ENCODE measurements around the gene ANAPC2.

Gene ANAPC2

GRCh38 chr9:137213160-137214060 is 25.1 kb upstream of the ANAPC2 start:
- H3K27me3 ChIP-seq (ENCODE audit: control insufficient read depth in 2 of 2, insufficient read depth in 2 of 2, low read length in 2 of 2) = no peaks in the 10 kb centered on the region
- peaks cover 10 to 16% of the 10 kb centered on the region in 2 donors for H3K4me1 ChIP-seq (ENCODE audit: control insufficient read depth in 2 of 2, insufficient read depth in 2 of 2, low read length in 2 of 2)
- no peak overlapping the region for H3K9ac ChIP-seq (ENCODE audit: low read depth in 1 of 2, low read length in 2 of 2)
- H3K27ac ChIP-seq (ENCODE audit: low read depth in 2 of 2, low read length in 2 of 2) = no peak overlapping the region
- H3K9me3 ChIP-seq (ENCODE audit: control insufficient read depth in 2 of 2, low read length in 2 of 2) = no peaks in the 10 kb centered on the region
- H3K4me3 ChIP-seq (ENCODE audit: low read length in 2 of 2) = no peak overlapping the region
- H3K36me3 ChIP-seq (ENCODE audit: control insufficient read depth in 2 of 2, insufficient read depth in 2 of 2, low read length in 2 of 2) = no peaks in the 10 kb centered on the region

- no peak overlapping the region for H3K9ac ChIP-seq (ENCODE audit: low read depth in 1 of 2, low read length in 2 of 2)
- H3K36me3 ChIP-seq (ENCODE audit: control insufficient read depth in 2 of 2, insufficient read depth in 2 of 2, low read length in 2 of 2) = no peaks in the 10 kb centered on the region
Measured at GRCh38 chr9:137212520-137212919, 24.2 kb upstream of the ANAPC2 start.

GRCh38 chr9:137211532-137211931 is 23.2 kb upstream of the ANAPC2 start:
- Histone ChIP-seq H3K4me1 (ENCODE audit: control insufficient read depth in 2 of 2, insufficient read depth in 2 of 2, low read length in 2 of 2) (peaks cover 3 to 6% of the 10 kb centered on the region in 2 donors), H3K4me3 (ENCODE audit: low read length in 2 of 2) (no peak overlapping the region), H3K36me3 (ENCODE audit: control insufficient read depth in 2 of 2, insufficient read depth in 2 of 2, low read length in 2 of 2) (no peaks in the 10 kb centered on the region), H3K9ac (ENCODE audit: low read depth in 1 of 2, low read length in 2 of 2) (no peak overlapping the region), H3K9me3 (ENCODE audit: control insufficient read depth in 2 of 2, low read length in 2 of 2) (no peaks in the 10 kb centered on the region), H3K27me3 (ENCODE audit: control insufficient read depth in 2 of 2, insufficient read depth in 2 of 2, low read length in 2 of 2) (no peaks in the 10 kb centered on the region), H3K27ac (ENCODE audit: low read depth in 2 of 2, low read length in 2 of 2) (no peak overlapping the region)

More at GRCh38 chr9:137212520-137212919, 24.2 kb upstream of the ANAPC2 start:
- no peak overlapping the region for H3K4me3 ChIP-seq (ENCODE audit: low read length in 2 of 2)
- H3K9me3 ChIP-seq (ENCODE audit: control insufficient read depth in 2 of 2, low read length in 2 of 2) = no peaks in the 10 kb centered on the region
- no peaks in the 10 kb centered on the region for H3K27me3 ChIP-seq (ENCODE audit: control insufficient read depth in 2 of 2, insufficient read depth in 2 of 2, low read length in 2 of 2)
- H3K27ac ChIP-seq (ENCODE audit: low read depth in 2 of 2, low read length in 2 of 2) = no peak overlapping the region
- H3K4me1 ChIP-seq (ENCODE audit: control insufficient read depth in 2 of 2, insufficient read depth in 2 of 2, low read length in 2 of 2) = peaks cover 3 to 7% of the 10 kb centered on the region in 2 donors

- peak overlapping the region in 1 of 2 donors; percentile 93 for H3K9ac ChIP-seq (ENCODE audit: low read depth in 1 of 2, low read length in 2 of 2)
- no peaks in the 10 kb centered on the region for H3K36me3 ChIP-seq (ENCODE audit: control insufficient read depth in 2 of 2, insufficient read depth in 2 of 2, low read length in 2 of 2)
- H3K27ac ChIP-seq (ENCODE audit: low read depth in 2 of 2, low read length in 2 of 2) = no peak overlapping the region
- no peaks in the 10 kb centered on the region for H3K27me3 ChIP-seq (ENCODE audit: control insufficient read depth in 2 of 2, insufficient read depth in 2 of 2, low read length in 2 of 2)
- H3K4me1 ChIP-seq (ENCODE audit: control insufficient read depth in 2 of 2, insufficient read depth in 2 of 2, low read length in 2 of 2) = peaks cover 31 to 32% of the 10 kb centered on the region in 2 donors
- no peaks in the 10 kb centered on the region for H3K9me3 ChIP-seq (ENCODE audit: control insufficient read depth in 2 of 2, low read length in 2 of 2)
- peak overlapping the region; percentile 90 to 98 for H3K4me3 ChIP-seq (ENCODE audit: low read length in 2 of 2)
Measured at GRCh38 chr9:137206602-137207001, 18.2 kb upstream of the ANAPC2 start.

- Histone ChIP-seq H3K4me3 (ENCODE audit: low read length in 2 of 2) (peak within 1 kb of the TSS; percentile 90 to 98), H3K9ac (ENCODE audit: low read depth in 1 of 2, low read length in 2 of 2) (peak within 1 kb of the TSS; percentile 88 to 93), H3K27ac (ENCODE audit: low read depth in 2 of 2, low read length in 2 of 2) (peak within 1 kb of the TSS; percentile 57 to 83), H3K9me3 (ENCODE audit: control insufficient read depth in 2 of 2, low read length in 2 of 2) (no peaks in the 10 kb centered on the region), H3K27me3 (ENCODE audit: control insufficient read depth in 2 of 2, insufficient read depth in 2 of 2, low read length in 2 of 2) (no peaks in the 10 kb centered on the region), H3K4me1 (ENCODE audit: control insufficient read depth in 2 of 2, insufficient read depth in 2 of 2, low read length in 2 of 2) (peaks cover 37 to 38% of the 10 kb centered on the region in 2 donors), H3K36me3 (ENCODE audit: control insufficient read depth in 2 of 2, insufficient read depth in 2 of 2, low read length in 2 of 2) (no peaks in the 10 kb centered on the region)
Measured at GRCh38 chr9:137205126-137206069, 17.0 kb upstream of the ANAPC2 start, which contains the start of the genes NDOR1 and TMEM203. TSS of gene NDOR1 (plus strand) at chr9:137205700. CDS start at chr9:137205778, 78 bp downstream. TSS of gene TMEM203 (minus strand) at chr9:137205648. CDS start at chr9:137205414, 234 bp downstream.

GRCh38 chr9:137204731-137205125 is 16.4 kb upstream of the ANAPC2 start:
- Histone ChIP-seq H3K9me3 (ENCODE audit: control insufficient read depth in 2 of 2, low read length in 2 of 2) (no peaks in the 10 kb centered on the region), H3K4me3 (ENCODE audit: low read length in 2 of 2) (peak overlapping the region; percentile 90 to 98), H3K27me3 (ENCODE audit: control insufficient read depth in 2 of 2, insufficient read depth in 2 of 2, low read length in 2 of 2) (no peaks in the 10 kb centered on the region), H3K36me3 (ENCODE audit: control insufficient read depth in 2 of 2, insufficient read depth in 2 of 2, low read length in 2 of 2) (no peaks in the 10 kb centered on the region), H3K4me1 (ENCODE audit: control insufficient read depth in 2 of 2, insufficient read depth in 2 of 2, low read length in 2 of 2) (peaks cover 37 to 38% of the 10 kb centered on the region in 2 donors), H3K27ac (ENCODE audit: low read depth in 2 of 2, low read length in 2 of 2) (peak overlapping the region; percentile 55 to 83), H3K9ac (ENCODE audit: low read depth in 1 of 2, low read length in 2 of 2) (peak overlapping the region; percentile 86 to 88)

GRCh38 chr9:137202966-137203365 is 14.6 kb upstream of the ANAPC2 start:
- peaks cover 50 to 54% of the 10 kb centered on the region in 2 donors for H3K4me1 ChIP-seq (ENCODE audit: control insufficient read depth in 2 of 2, insufficient read depth in 2 of 2, low read length in 2 of 2)
- H3K27ac ChIP-seq (ENCODE audit: low read depth in 2 of 2, low read length in 2 of 2) = no peak overlapping the region
- no peak overlapping the region for H3K9ac ChIP-seq (ENCODE audit: low read depth in 1 of 2, low read length in 2 of 2)
- no peak overlapping the region for H3K4me3 ChIP-seq (ENCODE audit: low read length in 2 of 2)
- H3K9me3 ChIP-seq (ENCODE audit: control insufficient read depth in 2 of 2, low read length in 2 of 2) = no peaks in the 10 kb centered on the region
- H3K27me3 ChIP-seq (ENCODE audit: control insufficient read depth in 2 of 2, insufficient read depth in 2 of 2, low read length in 2 of 2) = no peaks in the 10 kb centered on the region
- H3K36me3 ChIP-seq (ENCODE audit: control insufficient read depth in 2 of 2, insufficient read depth in 2 of 2, low read length in 2 of 2) = no peaks in the 10 kb centered on the region

- Histone ChIP-seq H3K36me3 (ENCODE audit: control insufficient read depth in 2 of 2, insufficient read depth in 2 of 2, low read length in 2 of 2) (no peaks in the 10 kb centered on the region), H3K27me3 (ENCODE audit: control insufficient read depth in 2 of 2, insufficient read depth in 2 of 2, low read length in 2 of 2) (no peaks in the 10 kb centered on the region), H3K27ac (ENCODE audit: low read depth in 2 of 2, low read length in 2 of 2) (peak overlapping the region; percentile 74 to 90), H3K4me1 (ENCODE audit: control insufficient read depth in 2 of 2, insufficient read depth in 2 of 2, low read length in 2 of 2) (peaks cover 57% of the 10 kb centered on the region in 2 donors), H3K9ac (ENCODE audit: low read depth in 1 of 2, low read length in 2 of 2) (peak overlapping the region; percentile 67 to 74), H3K4me3 (ENCODE audit: low read length in 2 of 2) (peak overlapping the region; percentile 67 to 81), H3K9me3 (ENCODE audit: control insufficient read depth in 2 of 2, low read length in 2 of 2) (no peaks in the 10 kb centered on the region)
Measured at GRCh38 chr9:137201205-137201868, 13.0 kb upstream of the ANAPC2 start.

GRCh38 chr9:137200311-137201204 is 12.2 kb upstream of the ANAPC2 start, which contains the start of gene TPRN:
TSS of gene TPRN (minus strand) at chr9:137200741. CDS start at chr9:137200711, 30 bp downstream.
- Histone ChIP-seq H3K27me3 (ENCODE audit: control insufficient read depth in 2 of 2, insufficient read depth in 2 of 2, low read length in 2 of 2) (no peaks in the 10 kb centered on the region), H3K27ac (ENCODE audit: low read depth in 2 of 2, low read length in 2 of 2) (peak within 1 kb of the TSS; percentile 96 to 97), H3K36me3 (ENCODE audit: control insufficient read depth in 2 of 2, insufficient read depth in 2 of 2, low read length in 2 of 2) (no peaks in the 10 kb centered on the region), H3K4me3 (ENCODE audit: low read length in 2 of 2) (peak within 1 kb of the TSS; percentile 67 to 81), H3K9me3 (ENCODE audit: control insufficient read depth in 2 of 2, low read length in 2 of 2) (no peaks in the 10 kb centered on the region), H3K4me1 (ENCODE audit: control insufficient read depth in 2 of 2, insufficient read depth in 2 of 2, low read length in 2 of 2) (peaks cover 58 to 59% of the 10 kb centered on the region in 2 donors), H3K9ac (ENCODE audit: low read depth in 1 of 2, low read length in 2 of 2) (peak within 1 kb of the TSS; percentile 83)

All from mucosa of rectum (tissue), 2 donors.